Pancreas (tissue), 10 donors: ENCODE measurements around the gene PDXK. TPM values are rescaled to one million over a fixed set of nuclear protein-coding genes. Genes with fewer than 3 reads are reported as not detected.

Experiments used
- ATAC-seq, 4 donors: fragments of 200-7000 bp; cut with Tn5 transposase; one replicate each; pipeline versions ENCODE4 v1.8.0 to v1.9.1; 2020; ENCODE audit warnings: mild to moderate bottlenecking in 4 of 4, moderate library complexity in 4 of 4
- DNase-seq, 6 donors: peaks; one replicate each; pipeline ENCODE4 v3.0.0-alpha.2; 2020
- FAIRE-seq: peaks from 2 replicates; lab custom pipeline; 2012; peaks lifted over from hg19 to GRCh38; lab: Jason Lieb, UNC
- H3K27ac ChIP-seq, 4 donors: fragments of 200-600 bp; sonication (generic); 1 replicate in 3 of 4; 2 replicates in 1 of 4; pipeline versions ENCODE4 v1.5.0 to v1.8.0; 2020
- H3K27me3 ChIP-seq, 4 donors: fragments of 200-600 bp; one replicate each; pipeline ENCODE4 v1.8.0; 2021
- H3K36me3 ChIP-seq, 3 donors: fragments of 200-600 bp; sonication (generic) in 1 of 3; one replicate each; pipeline versions ENCODE4 v1.5.0 to v1.8.0; 2020 to 2021
- H3K4me1 ChIP-seq, 3 donors: fragments of 200-600 bp; one replicate each; pipeline ENCODE4 v1.8.0; 2021
- H3K4me3 ChIP-seq, 4 donors: fragments of 200-600 bp; sonication (generic) in 2 of 4; one replicate each; pipeline versions ENCODE4 v1.5.0 to v1.8.0; 2020 to 2021
- H3K9me3 ChIP-seq, 4 donors: fragments of 200-600 bp; one replicate each; pipeline ENCODE4 v1.8.0; 2021
- CTCF ChIP-seq, 4 donors: fragments of 200-600 bp; sonication (generic) in 3 of 4; IDR thresholded peaks; one replicate each; pipeline versions ENCODE4 v1.5.0 to v1.8.0; 2021; ENCODE audit warnings: antibody characterized with exemption in 4 of 4
- WGBS, 2 donors: extraction: QIAGEN DNeasy Blood & Tissue Kit; methylation state at CpG; one replicate each; pipeline ENCODE4 v1.1.7; 2013; 5-methylcytosine and 5-hydroxymethylcytosine counted together
- intact Hi-C, 3 donors: fragments of 100-400 bp; cut with DNase I; formaldehyde crosslinking; loops; one replicate each; pipeline versions ENCODE4 v1.11.1 to v1.14.2; 2022
- polyA plus RNA-seq, 2 donors: library from polyadenylated mRNA; stranded (reverse); fragments of 200-250 nt; gene quantifications; one replicate each; pipeline ENCODE4 v1.2.3, GENCODE V29; 2013
- total RNA-seq, 6 donors: library from RNA; stranded (reverse); fragmentation: NEBNext Ultra II Directional in 4 of 6; extraction: Animal tissue kit (Norgen Biotek cat#: 25700) in 4 of 6; gene quantifications; one replicate each; pipeline versions ENCODE4 v1.2.1 to v1.2.4, GENCODE V29; 2021 to 2023
- donor health status: healthy with polysubstance abuse.
- donor health status: DM: no; HTN: no; CAD: no; lungs with moderate emphysema.
- donor health status: DM: no; HTN: no; CAD: no.
- donor health status: control.
- donor health status: control.
- donor health status: Bipolar disorder and iron deficiency.
- donor health status: DM: yes; HTN: yes; CAD: no.
- donor health status: DM: no; HTN: no; CAD: no.
- donor health status: DM: no; HTN: no; CAD: no.
- donor health status: DM: yes; HTN: yes; CAD: no.

PDXK gene
- total and polyA plus RNA-seq, 8 donors, result 63.2 to 100 (median 65.9) TPM

DNA sequence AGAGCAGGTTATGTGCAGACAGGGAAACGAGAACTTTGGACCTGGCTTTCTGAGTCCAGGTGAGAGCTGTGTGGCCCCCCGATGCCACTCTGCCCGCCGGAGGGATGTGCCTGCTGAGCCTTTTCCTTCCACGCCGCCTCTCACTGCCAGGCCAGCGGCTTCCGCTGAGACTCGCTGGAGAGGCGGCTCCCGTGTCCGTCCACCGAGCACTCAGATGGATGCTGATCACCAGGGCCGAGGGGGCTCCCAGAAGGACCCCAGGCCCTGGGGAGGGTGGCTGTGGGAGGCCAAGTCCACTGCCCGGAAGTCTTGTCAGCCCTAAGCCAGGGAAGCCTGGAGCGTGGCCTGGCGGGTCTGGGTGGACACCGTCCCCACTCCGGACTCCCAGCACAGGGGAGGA is 40.7 kb downstream of the PDXK start:
- Histone ChIP-seq H3K27me3 (no peaks in the 10 kb centered on the region), H3K4me1 (peaks cover 0 to 10% (median 0%) of the 10 kb centered on the region in 3 donors), H3K27ac (no peak overlapping the region), H3K4me3 (no peak overlapping the region), H3K36me3 (peaks cover 6 to 20% (median 8%) of the 10 kb centered on the region in 3 donors), H3K9me3 (no peaks in the 10 kb centered on the region)
- FAIRE-seq, result no peak
- intact Hi-C loops, result loop anchor here in 1 of 3 donors (10.0 kb wide), 1 partner anchor 65 kb away; no protein-coding TSS in a partner anchor
- DNase-seq, result peak in 1 of 6 donors; percentile 68
- ATAC-seq, result no peak
- no peak for TF ChIP-seq CTCF (IDR thresholded peaks at IDR 0.05)
- WGBS, 2 donors, result 94 to 96% methylated on average over 19 of the region's 19 CpGs

DNA sequence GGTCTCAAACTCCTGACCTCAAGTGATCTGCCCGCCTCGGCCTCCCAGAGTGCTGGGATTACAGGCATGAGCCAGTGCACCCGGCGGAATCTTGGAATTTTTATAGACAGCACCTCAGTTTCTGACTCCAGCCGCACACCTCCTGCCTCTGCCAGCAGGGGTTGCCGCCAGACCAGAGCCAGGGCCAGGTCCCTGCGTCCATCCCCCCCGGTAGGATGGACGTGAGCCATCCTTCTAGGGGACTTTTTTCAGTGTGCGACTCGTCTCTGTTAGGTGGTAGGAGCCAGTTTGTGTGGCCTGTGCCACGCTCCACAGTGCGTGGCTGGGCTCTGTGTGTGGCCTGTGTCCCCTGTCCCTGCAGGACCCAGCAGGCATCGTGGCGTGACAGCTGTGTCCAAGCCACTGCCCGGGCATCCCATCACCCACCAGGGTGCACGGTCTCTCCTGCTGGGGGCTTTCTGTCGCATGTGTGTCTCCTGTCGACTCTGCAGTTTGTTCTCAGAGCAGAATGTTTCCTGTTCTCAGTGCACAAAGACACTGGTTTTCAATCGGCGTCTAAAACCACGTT is 41.5 kb downstream of the PDXK start:
- H3K4me3 ChIP-seq, result no peak overlapping the region
- H3K27ac ChIP-seq, result no peak overlapping the region
- H3K4me1 ChIP-seq, result peaks cover 0 to 10% (median 0%) of the 10 kb centered on the region in 3 donors
- intact Hi-C loops, result no loop called here
- FAIRE-seq, result no peak
- WGBS, 2 donors, result 93 to 94% methylated on average over 22 of the region's 22 CpGs
- H3K9me3 ChIP-seq, result no peaks in the 10 kb centered on the region
- no peak for ATAC-seq
- TF ChIP-seq CTCF (IDR thresholded peaks at IDR 0.05), result no peak
- no peaks in the 10 kb centered on the region for H3K27me3 ChIP-seq
- peaks cover 3 to 18% (median 8%) of the 10 kb centered on the region in 3 donors for H3K36me3 ChIP-seq
- DNase-seq, result peak in 1 of 6 donors; percentile 65

- Histone ChIP-seq H3K27ac (no peak overlapping the region), H3K4me3 (no peak overlapping the region), H3K9me3 (no peaks in the 10 kb centered on the region), H3K27me3 (no peaks in the 10 kb centered on the region), H3K4me1 (peaks cover 0 to 10% (median 0%) of the 10 kb centered on the region in 3 donors), H3K36me3 (peaks cover 0 to 3% (median under 1%) of the 10 kb centered on the region in 3 donors)
- no peak for FAIRE-seq
- no peak for TF ChIP-seq CTCF (IDR thresholded peaks at IDR 0.05)
- no peak for DNase-seq
- ATAC-seq, result no peak
- 95 to 96% methylated on average over 18 of the region's 18 CpGs for WGBS, 2 donors
- intact Hi-C loops, result no loop called here
Measured at GRCh38 chr21:43761886-43762285, 43.0 kb downstream of the PDXK start.

- FAIRE-seq (no peak), DNase-seq (peak in 4 of 6 donors; percentile 58 to 85 (median 71)), ATAC-seq (peak in 3 of 4 donors; percentile 10 to 32 (median 29))
- intact Hi-C loops, result no loop called here
- H3K4me3 ChIP-seq, result no peak overlapping the region
- no peak for TF ChIP-seq CTCF (IDR thresholded peaks at IDR 0.05)
- 88% methylated on average over 15 of the region's 15 CpGs for WGBS, 2 donors
- peaks cover 0 to 4% (median 0%) of the 10 kb centered on the region in 3 donors for H3K4me1 ChIP-seq
- H3K36me3 ChIP-seq, result no peaks in the 10 kb centered on the region
- no peaks in the 10 kb centered on the region for H3K27me3 ChIP-seq
- H3K27ac ChIP-seq, result no peak overlapping the region
- no peaks in the 10 kb centered on the region for H3K9me3 ChIP-seq
Measured at GRCh38 chr21:43762303-43763128, 43.6 kb downstream of the PDXK start.
